HG03159 (cell line): Measurements from ENCODE around the gene LRRC55.

ENCODE experiments used
- ATAC-seq: cut with Tn5 transposase; IDR thresholded peaks from one replicate; pipeline ENCODE4 v1.9.1; 2021; ENCODE audit warnings: mild to moderate bottlenecking, moderate library complexity; ENCODE audit not compliant: unreplicated experiment

LRRC55 gene

GRCh38 chr11:57231539-57232253, 49.9 kb downstream of the LRRC55 start:
- no peak for ATAC-seq

GRCh38 chr11:57233702-57234101, 51.9 kb downstream of the LRRC55 start:
- no peak for ATAC-seq

GRCh38 chr11:57235761-57236703, 54.3 kb downstream of the LRRC55 start:
- ATAC-seq, result no peak

GRCh38 chr11:57237204-57237681, 55.5 kb downstream of the LRRC55 start, which contains the start of gene APLNR:
TSS of gene APLNR (minus strand) at chr11:57237250. CDS start at chr11:57237004, 246 bp downstream.
- no peak for ATAC-seq

- no peak for ATAC-seq
Measured at GRCh38 chr11:57239348-57239747, 57.6 kb downstream of the LRRC55 start.

GRCh38 chr11:57240007-57240406, 58.3 kb downstream of the LRRC55 start:
- ATAC-seq, result no peak

- ATAC-seq, result no peak
Measured at GRCh38 chr11:57240757-57241156, 59.0 kb downstream of the LRRC55 start.
